HEK293T (cell line): ENCODE data around the gene SLC35A2.

Experiments
- CTCF ChIA-PET: fragments of 350-600 bp; formaldehyde crosslinking; extraction: SDS; loops from one replicate; lab custom pipeline; 2021; ENCODE audit warnings: antibody characterized with exemption, inconsistent platforms; lab: Yijun Ruan, JAX
- POLR2A ChIA-PET: fragments of 350-600 bp; formaldehyde crosslinking; extraction: SDS; loops from one replicate; lab custom pipeline; 2020; ENCODE audit warnings: antibody characterized with exemption, inconsistent platforms; lab: Yijun Ruan, JAX
- DNase-seq: peaks from one replicate; pipeline ENCODE4 v3.0.0; 2012; ENCODE audit warnings: mixed read lengths; ENCODE audit errors: extremely low spot score
- ARNT ChIP-seq: fragments of 450-650 bp; IDR thresholded peaks from 2 replicates; pipeline ENCODE4 v1.6.1; 2017; ENCODE audit warnings: mild to moderate bottlenecking
- BHLHE40 ChIP-seq: fragments of 450-650 bp; IDR thresholded peaks from 2 replicates; pipeline ENCODE4 v1.6.1; 2016; ENCODE audit warnings: mild to moderate bottlenecking, moderate library complexity, borderline replicate concordance
- CTBP1 ChIP-seq: fragments of 450-650 bp; IDR thresholded peaks from 2 replicates; pipeline ENCODE4 v1.6.1; 2016; ENCODE audit warnings: borderline replicate concordance
- ELF4 ChIP-seq: fragments of 450-650 bp; IDR thresholded peaks from 2 replicates; pipeline ENCODE4 v1.6.1; 2017; ENCODE audit warnings: antibody characterized with exemption
- FOXA1 ChIP-seq: fragments of 450-650 bp; IDR thresholded peaks from 2 replicates; pipeline ENCODE4 v1.6.1; 2016; ENCODE audit warnings: mild to moderate bottlenecking
- FOXK2 ChIP-seq: fragments of 450-650 bp; IDR thresholded peaks from 2 replicates; pipeline ENCODE4 v1.6.1; 2016; ENCODE audit warnings: mild to moderate bottlenecking
- FOXM1 ChIP-seq: fragments of 450-650 bp; IDR thresholded peaks from 2 replicates; pipeline ENCODE4 v1.6.1; 2017; ENCODE audit warnings: mild to moderate bottlenecking, borderline replicate concordance
- HDGF ChIP-seq: fragments of 450-650 bp; IDR thresholded peaks from 2 replicates; pipeline ENCODE4 v1.6.1; 2017; ENCODE audit warnings: antibody characterized with exemption, borderline replicate concordance
- L3MBTL2 ChIP-seq: fragments of 450-650 bp; conservative IDR thresholded peaks from 2 replicates; pipeline ENCODE4 v1.6.1; 2016; ENCODE audit warnings: mild to moderate bottlenecking
- LEF1 ChIP-seq: fragments of 450-650 bp; IDR thresholded peaks from 2 replicates; pipeline ENCODE4 v1.6.1; 2017; ENCODE audit warnings: mild to moderate bottlenecking, borderline replicate concordance
- NFRKB ChIP-seq: fragments of 450-650 bp; IDR thresholded peaks from 2 replicates; pipeline ENCODE4 v1.6.1; 2016; ENCODE audit warnings: mild to moderate bottlenecking, moderate library complexity
- SP1 ChIP-seq: fragments of 450-650 bp; IDR thresholded peaks from 2 replicates; pipeline ENCODE4 v1.6.1; 2017
- SUZ12 ChIP-seq: fragments of 450-650 bp; IDR thresholded peaks from 2 replicates; pipeline ENCODE4 v1.6.1; 2016; ENCODE audit warnings: mild to moderate bottlenecking
- TARDBP ChIP-seq: fragments of 450-650 bp; IDR thresholded peaks from 2 replicates; pipeline ENCODE4 v1.6.1; 2016
- ZNF384 ChIP-seq: fragments of 450-650 bp; IDR thresholded peaks from 2 replicates; pipeline ENCODE4 v1.6.1; 2016
- TF ChIP-seq, protein P1 (sequence below): fragments of 450-650 bp; IDR thresholded peaks from 2 replicates; pipeline ENCODE4 v1.6.1; 2016

The SLC35A2 gene

DNA sequence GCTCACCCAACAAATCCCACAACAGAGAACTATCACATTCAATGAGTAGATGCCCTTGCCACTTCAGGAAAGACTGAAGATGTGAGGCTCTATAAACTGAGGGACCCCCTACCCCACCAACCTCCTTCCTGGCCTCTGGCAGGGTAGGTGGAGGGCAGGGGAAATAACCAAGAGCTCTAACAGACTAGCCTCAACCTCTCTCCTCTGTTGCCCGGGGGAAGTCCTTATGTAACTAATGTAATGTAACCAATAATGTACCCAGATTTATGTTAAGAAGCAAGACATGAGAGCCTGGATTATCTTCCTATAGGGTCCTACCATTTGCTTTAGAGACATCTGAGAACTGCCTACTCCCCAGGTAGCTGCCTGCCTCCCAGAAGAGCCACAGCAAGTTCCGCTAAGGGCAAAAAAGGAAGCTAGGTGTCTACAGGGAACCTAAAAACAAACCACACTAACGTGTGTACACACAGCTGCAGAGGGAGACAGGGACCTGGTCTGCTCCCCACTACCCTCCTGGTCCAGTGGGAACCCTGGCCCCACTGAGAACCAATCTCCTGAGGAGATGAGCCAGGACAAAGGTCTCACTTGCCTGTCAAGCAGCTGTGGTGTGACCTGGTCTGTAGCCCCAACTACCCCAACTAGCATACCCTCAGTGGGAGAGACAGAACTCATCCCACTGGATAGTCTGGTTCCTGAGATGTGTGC lies 28.2 kb upstream of the SLC35A2 start:
- DNase-seq: no peak
- CTCF ChIA-PET: interaction anchor here (0.7 to 0.8 kb wide), 2 partner anchors 9 to 167 kb away, joined by 3 read pairs; no protein-coding TSS in a partner anchor
- POLR2A ChIA-PET: no interaction called here
- TF ChIP-seq FOXM1: no peak
- no peak for TF ChIP-seq HDGF
- no peak for TF ChIP-seq ELF4
- no peak for TF ChIP-seq ZNF384
- TF ChIP-seq BHLHE40: no peak
- TF ChIP-seq ARNT: no peak
- no peak for TF ChIP-seq SP1
- no peak for TF ChIP-seq CTBP1
- TF ChIP-seq FOXK2: no peak
- TF ChIP-seq, protein P1, sequence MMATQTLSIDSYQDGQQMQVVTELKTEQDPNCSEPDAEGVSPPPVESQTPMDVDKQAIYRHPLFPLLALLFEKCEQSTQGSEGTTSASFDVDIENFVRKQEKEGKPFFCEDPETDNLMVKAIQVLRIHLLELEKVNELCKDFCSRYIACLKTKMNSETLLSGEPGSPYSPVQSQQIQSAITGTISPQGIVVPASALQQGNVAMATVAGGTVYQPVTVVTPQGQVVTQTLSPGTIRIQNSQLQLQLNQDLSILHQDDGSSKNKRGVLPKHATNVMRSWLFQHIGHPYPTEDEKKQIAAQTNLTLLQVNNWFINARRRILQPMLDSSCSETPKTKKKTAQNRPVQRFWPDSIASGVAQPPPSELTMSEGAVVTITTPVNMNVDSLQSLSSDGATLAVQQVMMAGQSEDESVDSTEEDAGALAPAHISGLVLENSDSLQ: no peak
- no peak for TF ChIP-seq TARDBP
- no peak for TF ChIP-seq SUZ12
- TF ChIP-seq NFRKB: no peak
- TF ChIP-seq LEF1: no peak
- TF ChIP-seq L3MBTL2: no peak

GRCh38 chrX:48938721-48939425 lies 27.4 kb upstream of the SLC35A2 start:
- CTCF ChIA-PET: interaction anchor here (0.7 kb wide), 1 partner anchor 168 kb away, joined by 3 read pairs; no protein-coding TSS in a partner anchor
- no peak for DNase-seq
- TF ChIP-seq L3MBTL2 (no peak), ELF4 (no peak), TARDBP (no peak), HDGF (no peak)
- POLR2A ChIA-PET: no interaction called here

DNA sequence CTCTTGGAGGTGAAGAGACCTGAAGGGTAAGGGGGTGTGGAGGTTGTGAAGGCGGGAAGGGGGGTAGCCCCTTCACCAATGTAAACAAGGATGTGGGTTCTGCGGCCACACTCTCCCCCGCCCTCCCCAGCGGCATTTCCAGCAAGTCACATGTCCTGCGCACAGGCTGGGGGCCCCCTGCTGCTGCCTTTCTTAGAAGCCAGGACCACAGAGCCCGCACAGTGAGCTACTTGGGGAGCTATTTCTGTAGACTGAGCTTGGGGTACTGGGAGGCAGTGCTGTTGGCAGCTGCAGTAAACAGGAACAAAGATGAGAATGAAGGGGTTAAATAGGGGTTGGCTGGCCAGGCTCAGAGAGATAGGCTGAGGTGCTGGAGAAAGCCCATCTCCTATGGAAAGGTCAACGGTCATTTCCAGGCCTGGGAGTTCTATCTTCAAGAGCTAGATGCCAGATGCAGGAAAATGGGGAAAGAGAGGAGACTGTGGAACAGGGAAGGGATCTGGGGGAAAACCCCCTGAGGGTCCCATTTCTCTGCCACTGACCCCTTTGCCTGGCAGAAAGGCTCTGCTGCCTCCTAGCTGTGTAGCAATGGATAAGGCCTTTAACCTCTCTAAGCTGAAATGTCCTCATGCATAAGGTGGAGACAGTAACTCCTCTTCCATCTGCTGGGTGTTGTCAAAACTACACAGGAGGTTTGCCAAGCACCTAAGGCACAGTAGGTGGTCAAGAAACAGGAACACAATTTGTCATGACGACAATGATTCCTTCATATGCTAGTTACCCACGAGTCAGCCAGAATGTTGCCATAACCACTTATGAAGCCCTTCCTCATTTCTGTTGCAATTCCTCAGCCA lies 25.8 kb upstream of the SLC35A2 start:
- POLR2A ChIA-PET: no interaction called here
- DNase-seq: no peak
- CTCF ChIA-PET: interaction anchor here (1.2 kb wide), 1 partner anchor 9 kb away, joined by 3 read pairs; no protein-coding TSS in a partner anchor
- no peak for TF ChIP-seq L3MBTL2
- TF ChIP-seq SP1: no peak
- no peak for TF ChIP-seq TARDBP

- POLR2A ChIA-PET: no interaction called here
- CTCF ChIA-PET: interaction anchor here (1.2 kb wide), 1 partner anchor 10 kb away, joined by 3 read pairs; no protein-coding TSS in a partner anchor
- DNase-seq: no peak
- TF ChIP-seq ELF4 (no peak), FOXM1 (no peak), SP1 (no peak), L3MBTL2 (no peak), CTBP1 (no peak), LEF1 (no peak), ZNF384 (no peak), TARDBP (no peak), ARNT (no peak), FOXA1 (no peak), BHLHE40 (no peak), SUZ12 (no peak), FOXK2 (no peak), HDGF (no peak)
- TF ChIP-seq, protein P1: no peak
These were observed 25.1 kb upstream of the SLC35A2 start for GRCh38 chrX:48936429-48937053.

DNA sequence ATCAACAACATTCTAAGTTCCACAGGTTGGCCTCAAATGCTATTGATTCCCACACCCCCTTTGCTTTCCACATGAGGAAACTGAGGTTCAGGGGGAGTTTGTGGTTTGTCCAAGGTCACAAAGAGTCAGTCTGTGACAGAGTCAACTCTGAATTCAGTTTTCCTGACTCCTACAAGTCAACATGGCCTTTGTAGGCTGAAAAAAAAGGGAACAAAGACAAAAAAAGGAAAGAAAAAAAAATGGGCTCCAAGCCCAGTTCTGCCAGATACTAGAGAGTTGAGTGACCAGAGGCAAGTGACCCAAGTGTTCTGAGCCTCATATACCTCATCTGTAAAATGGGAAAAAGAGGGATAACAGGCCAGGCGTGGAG lies 23.8 kb upstream of the SLC35A2 start:
- TF ChIP-seq SUZ12 (no peak), CTBP1 (no peak), FOXA1 (no peak), FOXM1 (no peak), LEF1 (no peak), ELF4 (no peak), ARNT (no peak), L3MBTL2 (no peak), NFRKB (no peak), HDGF (no peak), BHLHE40 (no peak), ZNF384 (no peak), SP1 (no peak), TARDBP (no peak), FOXK2 (no peak)
- TF ChIP-seq, protein P1: no peak
- CTCF ChIA-PET: no interaction called here
- POLR2A ChIA-PET: no interaction called here

More for the DNA sequence above, 23.8 kb upstream of the SLC35A2 start:
- DNase-seq: no peak
